Activated CD8-positive, alpha-beta memory T cell treated with anti-CD3 and anti-CD28 coated beads, Interleukin-2, amount 50 U/mL, for 4 hours (primary cell): Measurements from ENCODE around the gene MAP4K3.
A peak's percentile ranks its signal among the peaks of the same experiment; 100 is the strongest.

Experiments
- DNase-seq: peaks from one replicate; pipeline ENCODE4 v3.0.0-alpha.2; 2020

MAP4K3 gene

DNA sequence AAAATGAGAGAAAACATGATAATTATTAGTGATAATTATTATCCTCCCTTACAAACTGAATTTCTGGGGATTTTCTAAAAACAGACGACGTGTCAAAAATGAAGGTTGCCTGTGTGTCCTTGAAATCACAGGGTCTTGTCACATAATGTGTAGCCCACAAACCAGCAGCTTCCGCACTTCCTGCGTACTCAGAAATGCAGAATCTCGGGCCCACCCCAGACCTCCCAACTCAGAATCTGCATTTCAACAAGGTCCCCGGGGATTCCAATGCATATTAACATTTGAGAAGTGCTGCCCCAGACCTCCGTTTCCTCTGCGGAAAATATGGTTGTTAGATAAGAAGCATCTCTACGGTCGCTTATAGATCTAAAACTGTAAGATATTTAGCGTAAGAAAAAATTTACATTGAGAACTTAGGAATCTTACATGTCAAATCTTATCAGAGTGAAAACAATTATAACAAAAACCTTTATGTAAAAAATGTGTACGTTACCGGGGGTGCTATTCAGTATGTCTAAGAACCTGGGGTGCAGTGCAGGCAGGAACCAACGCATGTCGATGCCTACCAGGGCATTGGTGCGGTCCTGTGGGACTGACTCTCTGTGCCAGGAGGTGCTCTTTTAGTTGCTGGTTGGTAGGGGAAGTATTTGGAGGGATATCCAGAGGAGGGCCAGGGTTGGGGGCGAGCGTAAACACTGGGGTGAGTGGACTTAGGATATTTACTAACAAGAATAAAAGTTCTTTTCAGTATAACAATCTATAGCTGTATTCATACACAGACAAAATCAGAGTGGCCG, 208.5 kb downstream of the MAP4K3 start:
- DNase-seq, result no peak

DNA sequence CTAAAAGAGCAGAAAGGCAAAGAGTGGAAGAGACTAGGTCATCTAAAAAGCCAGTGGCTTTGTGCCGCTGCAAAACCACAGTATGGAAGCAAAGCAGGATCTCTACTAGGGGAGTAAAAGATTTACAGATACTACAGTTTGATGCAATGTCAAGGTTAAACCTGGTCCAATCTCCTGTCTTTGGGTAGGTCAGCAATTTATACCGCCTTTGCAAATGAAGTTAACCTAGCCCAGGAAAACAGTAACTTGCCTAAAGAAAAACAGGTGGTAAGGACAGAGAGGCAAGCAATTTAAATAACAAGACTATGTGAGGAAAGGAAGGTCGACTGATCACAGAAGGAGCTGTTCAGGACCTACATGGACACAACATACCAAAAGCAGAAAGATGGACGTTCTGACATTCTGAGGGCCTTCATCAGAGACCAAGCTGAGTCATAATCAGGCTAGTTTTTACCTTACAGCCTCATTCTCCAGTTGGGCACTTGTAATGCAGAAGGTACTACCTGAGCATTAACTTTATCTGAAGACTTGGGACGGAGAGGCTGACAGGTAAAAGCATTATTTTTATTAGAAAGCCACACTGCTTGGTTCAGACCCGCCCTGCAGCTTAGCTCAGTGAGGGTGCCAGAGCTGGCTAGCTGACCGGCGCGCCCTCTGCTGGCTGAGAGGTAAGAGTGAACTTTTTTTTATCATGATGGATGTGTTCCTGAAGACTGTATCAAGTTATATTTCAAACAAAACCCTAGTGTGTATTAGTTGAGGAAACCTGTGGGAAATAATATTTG, 209.3 kb downstream of the MAP4K3 start:
- DNase-seq, result peak; percentile 85

DNA sequence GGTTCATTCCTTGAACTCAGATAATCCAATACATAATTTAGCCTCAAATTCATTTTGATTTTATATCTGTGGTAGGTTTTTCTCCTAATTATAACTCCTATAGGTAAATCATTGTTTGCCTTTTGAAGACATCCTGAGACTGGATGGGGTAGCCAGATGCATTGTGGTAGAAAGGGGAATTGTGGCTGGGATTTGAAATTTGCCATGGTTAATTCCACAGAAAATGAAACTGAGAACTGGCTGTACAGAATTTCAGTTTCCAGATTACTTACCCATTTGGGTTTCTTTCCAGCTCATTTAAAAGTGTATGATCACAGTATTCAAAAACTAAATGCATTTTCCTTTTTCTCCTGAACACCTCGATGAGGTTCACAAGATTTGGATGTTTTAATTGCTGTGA, 211.5 kb downstream of the MAP4K3 start:
- no peak for DNase-seq

DNA sequence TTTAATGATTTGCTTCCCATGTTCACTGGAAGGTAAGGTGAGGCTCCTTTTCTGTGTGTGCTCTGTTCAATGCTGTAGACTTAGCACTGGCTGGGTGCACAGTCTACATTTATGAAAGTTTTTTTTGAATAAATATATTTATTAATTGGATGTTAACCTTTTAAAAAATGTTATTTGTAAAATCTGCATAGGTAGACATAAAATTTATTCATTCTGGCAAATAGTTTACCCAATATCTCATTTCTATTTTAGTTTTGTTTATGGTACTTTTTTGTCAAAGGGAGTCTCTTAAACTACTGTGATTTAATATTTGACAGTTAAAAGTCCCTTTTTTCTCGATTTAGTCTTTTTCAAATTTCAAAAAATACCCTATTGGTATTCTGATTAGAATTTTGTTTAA, 213.2 kb downstream of the MAP4K3 start:
- no peak for DNase-seq

DNA sequence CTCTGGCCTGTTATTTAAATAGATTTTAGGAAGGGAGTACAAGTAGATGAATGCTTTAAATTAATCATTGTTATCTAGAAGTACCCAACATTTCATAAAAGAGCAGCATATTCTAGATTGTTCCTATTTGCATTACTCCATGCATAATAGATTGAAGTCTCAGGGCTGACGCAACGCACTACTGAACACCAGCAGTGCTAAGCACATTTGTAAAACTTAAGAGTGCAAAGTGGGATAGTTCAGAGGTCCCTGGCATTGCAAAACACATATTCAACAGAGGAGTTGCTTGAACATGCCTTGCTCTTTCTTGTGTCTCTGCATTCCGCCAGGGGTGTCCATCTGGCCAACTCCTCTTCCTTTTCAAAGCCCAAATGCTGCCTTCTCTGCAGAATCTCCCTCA, 215.6 kb downstream of the MAP4K3 start:
- DNase-seq, result no peak

DNA sequence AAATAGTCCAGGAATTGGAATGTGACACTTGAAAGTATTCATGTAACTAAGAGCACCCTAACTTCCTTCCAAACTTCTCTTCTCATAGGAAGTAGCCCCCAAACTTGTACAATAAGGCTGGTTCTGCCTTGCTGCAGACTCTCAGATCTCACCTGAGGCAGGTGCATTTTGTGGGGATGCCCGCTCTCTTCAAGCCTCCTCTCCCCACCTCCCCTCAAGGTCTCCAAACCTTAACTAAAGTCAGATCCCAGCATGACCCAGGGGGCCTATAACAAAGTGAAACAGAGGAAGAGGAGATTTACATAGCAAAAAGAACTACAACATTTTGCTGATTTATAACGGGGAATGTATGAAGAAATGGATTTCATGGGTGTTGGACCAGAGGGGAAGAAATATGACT, 216.9 kb downstream of the MAP4K3 start:
- no peak for DNase-seq

DNA sequence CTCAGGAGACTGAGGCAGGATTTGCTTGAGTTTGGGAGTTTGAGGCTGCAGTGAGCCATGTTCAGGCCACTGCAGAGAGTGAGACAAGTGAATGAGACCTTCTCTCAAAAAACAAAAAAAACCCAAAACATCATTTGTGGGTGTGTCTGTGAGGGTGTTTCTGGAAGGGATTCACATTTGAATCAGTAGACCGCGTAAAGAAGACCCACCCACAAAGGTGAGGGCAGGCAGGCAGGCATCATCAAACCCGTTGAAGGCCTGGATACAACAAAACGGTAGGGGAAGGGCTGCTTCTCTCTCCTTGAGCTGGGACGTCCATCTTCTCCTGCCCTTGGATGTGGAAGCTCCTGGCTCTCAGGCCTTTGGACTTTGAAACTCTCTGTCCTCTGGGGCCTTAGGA, 218.7 kb downstream of the MAP4K3 start:
- DNase-seq, result no peak

DNA sequence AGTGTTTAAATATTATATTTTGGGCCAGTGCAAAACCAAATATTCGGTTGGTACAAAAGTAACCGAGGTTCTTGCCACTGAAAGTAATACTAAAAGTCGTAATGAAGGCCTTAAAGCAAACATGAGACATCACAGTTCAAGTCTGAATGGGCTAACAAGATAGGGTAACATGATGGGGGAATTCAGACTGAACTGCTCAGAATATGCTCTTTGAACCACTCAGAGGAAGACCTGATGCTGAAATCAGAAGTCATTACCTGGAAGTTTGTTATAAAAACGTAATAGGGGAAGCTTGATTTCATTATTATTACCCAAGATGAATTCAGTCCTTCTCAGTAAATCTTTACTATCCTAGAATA, 219.9 kb downstream of the MAP4K3 start:
- DNase-seq, result no peak

DNA sequence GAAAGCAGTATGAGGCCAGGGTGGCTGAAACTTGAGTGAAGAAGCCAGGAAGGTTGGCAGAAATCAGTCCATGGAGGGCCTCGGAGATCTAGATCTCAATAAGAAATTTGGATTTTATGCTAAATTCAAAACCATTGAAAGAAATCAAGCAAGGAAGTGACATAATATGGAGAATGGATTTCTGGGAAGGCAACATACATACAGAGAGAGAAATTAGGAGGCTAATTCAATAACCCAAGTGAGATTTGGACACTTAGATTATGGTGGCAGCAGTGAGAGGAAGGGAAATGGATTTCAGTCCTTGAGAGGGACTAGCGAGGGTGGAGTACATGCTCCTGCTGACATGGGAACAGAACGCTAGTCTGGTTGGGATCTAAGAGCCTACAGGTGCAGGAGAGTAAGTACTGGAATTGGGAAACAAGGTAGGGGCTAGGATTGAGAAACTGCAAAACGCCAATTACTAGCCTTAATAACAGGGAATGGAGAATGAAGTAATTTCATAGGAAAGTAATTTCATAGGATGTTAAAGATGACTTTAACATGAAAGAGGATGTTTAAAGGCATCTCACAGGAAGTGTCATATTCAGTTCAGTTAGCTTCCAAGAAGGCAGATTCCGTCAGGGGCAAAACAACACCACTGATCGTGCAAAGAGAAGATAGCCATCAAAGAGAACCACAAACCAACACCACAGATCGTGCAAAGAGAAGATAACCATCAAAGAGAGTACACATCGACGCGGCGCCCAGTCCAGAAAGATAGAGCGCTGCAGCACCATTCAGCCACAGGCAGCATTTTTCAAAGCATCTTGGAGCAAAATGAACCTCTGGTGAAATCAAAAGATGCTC, 220.5 kb downstream of the MAP4K3 start:
- DNase-seq, result peak; percentile 30

DNA sequence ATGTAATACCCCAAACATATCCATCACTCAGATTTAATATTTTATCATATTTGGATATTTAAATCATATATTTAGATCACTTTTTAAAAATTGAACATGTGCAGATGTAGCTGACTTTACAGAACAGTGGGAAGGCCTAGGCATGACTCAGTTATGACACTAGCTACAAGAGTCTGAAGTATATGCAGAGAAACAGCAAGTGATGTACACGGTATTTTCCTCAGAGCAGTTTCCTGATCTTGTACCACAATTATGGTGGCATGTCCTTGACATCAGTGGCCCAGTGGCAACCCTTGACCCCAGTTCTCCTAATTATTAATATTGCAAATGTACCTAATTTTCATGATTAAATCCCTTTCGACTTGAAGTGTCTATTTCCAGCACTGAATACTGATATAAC, 221.5 kb downstream of the MAP4K3 start:
- no peak for DNase-seq

DNA sequence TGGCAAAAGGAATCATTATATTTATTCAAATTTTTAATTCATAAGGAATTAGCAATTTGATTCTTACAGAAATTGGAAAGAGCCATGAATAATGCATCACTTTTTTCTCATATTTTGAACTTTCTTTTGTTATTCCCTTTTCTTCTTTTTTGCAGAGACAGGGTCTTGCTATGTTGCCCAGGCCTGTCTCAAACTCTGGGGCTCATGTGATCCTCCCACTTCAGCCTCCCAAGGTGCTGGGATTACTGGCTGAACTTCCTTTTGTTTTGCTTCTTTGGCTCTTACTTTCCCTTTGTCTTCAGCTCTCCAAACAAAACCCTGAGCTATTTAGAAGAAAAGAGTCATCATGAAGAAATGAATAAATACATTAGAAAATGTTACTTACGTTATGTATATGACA, 224.1 kb downstream of the MAP4K3 start:
- no peak for DNase-seq

DNA sequence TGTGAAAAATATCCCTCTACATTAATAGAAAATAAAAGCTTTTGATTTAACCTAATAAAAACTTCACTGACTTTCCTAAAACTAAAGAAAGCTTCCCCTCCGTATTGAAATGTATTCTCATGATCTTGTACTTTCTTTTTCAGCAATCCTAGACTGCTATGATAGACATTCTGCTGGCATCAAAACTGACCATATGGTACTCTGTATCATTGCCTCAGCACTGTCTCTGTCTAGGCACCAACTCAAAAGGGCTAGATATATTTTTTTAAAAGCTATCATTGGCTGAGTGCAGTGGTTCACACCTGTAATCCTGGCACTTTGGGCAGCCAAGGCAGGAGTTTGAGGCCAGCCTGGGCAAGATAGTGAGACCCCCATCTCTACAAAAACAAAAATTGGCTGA, 226.2 kb downstream of the MAP4K3 start:
- no peak for DNase-seq

DNA sequence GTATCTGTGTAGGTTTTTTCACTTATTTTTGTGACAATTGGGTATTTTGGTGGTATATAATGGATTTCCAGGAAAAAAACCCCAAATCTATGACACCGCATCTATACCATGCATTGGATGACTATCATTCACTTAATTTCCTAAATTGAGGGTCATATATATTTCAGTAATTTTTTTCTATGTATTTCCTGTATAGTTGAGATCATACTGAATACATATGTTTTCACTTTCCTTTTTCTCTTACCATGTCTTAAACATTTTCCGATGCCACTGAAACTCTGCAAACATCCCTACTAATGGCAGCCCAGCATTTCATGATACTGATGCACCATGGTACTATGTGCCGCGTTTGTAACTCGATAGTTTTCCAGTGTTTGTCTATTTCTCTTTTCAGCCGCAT, 233.7 kb downstream of the MAP4K3 start:
- DNase-seq, result no peak

DNA sequence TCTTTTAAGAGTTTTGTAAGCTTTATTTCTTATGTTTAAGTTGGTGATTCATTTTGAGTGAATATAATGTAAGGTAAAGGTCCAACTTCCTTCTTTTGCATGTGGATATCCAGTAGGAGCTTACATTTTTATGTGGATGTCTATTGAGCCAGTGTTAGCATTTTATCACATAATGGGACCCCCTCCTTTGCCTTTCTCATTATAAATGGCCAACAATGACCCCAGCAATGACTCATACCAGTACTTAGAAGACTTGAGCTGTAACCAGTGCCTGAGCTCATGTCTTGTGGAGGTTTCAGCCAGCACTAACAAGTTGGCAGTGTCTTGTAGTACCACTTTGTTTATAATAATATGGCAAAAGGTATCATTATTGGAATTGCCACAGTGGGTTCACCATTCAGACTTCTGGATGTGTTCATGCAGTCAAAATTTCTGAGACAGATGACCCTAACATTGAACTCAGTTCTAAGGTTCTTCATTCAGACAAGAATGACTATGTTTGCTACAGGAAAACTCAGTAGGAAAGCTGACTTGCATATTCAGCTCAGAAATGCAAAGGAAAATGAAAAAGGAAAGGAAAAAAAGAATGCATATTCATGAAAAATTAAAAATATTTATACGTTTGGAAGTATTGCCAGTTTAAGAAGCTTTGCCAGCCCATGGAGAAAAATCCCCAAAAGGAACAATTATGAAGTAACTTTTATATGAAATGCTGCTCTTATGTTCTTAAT, 234.3 kb downstream of the MAP4K3 start:
- DNase-seq, result no peak
